ENCODE measurements around the gene EHD1.

Gene EHD1

DNA sequence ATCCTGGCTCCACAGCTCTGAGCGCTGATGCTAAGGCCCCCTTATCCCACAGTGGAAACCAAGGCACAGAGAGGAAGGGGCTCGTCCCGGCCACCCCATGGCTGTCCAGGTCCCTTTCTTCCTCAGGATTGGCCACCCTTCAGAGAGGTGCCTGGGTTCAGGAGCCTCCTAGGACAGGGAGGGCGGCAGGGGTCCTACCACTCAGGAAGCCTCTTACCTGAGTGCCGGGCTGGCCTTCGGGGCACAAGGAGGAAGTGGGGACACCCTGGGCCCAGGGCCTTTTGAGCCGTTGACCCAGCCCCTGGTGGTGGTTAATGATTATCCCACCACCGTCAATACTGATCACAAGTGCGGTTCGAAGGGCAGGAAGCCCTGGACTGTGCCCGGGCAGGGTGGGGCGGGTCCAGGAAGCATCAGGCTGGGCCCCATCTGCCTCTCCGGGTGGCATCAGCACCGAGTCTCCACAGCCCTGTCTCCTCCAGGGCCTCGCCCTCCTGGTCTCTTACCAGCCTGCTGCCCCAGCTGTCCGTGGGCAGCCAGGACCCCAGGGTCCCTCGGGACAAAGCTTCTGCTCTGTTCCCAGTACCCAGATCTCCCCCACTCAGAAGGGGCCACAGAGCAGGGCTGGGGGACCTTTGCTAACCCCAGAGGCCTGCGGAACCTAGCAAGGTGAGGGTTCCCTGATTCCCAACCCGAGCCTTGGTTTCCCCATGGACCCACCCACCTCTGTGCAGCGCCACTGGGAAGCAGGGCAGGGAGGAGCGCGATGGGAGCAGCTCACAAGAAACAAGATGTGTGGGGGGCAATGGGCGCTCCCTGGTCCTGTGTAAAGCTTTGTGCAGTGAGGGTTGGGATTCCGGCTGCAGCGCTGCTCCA lies 15.0 kb upstream of the EHD1 start:
- no peaks in the 10 kb centered on the region for H3K9me3 ChIP-seq (ENCODE audit: insufficient read depth, low read depth, low read length)
- H3K27me3 ChIP-seq (ENCODE audit: insufficient read depth, low read length, poor library complexity, severe bottlenecking) = no peaks in the 10 kb centered on the region
- no peaks in the 10 kb centered on the region for H3F3A ChIP-seq (ENCODE audit: low read depth)
- TF ChIP-seq, protein P1, sequence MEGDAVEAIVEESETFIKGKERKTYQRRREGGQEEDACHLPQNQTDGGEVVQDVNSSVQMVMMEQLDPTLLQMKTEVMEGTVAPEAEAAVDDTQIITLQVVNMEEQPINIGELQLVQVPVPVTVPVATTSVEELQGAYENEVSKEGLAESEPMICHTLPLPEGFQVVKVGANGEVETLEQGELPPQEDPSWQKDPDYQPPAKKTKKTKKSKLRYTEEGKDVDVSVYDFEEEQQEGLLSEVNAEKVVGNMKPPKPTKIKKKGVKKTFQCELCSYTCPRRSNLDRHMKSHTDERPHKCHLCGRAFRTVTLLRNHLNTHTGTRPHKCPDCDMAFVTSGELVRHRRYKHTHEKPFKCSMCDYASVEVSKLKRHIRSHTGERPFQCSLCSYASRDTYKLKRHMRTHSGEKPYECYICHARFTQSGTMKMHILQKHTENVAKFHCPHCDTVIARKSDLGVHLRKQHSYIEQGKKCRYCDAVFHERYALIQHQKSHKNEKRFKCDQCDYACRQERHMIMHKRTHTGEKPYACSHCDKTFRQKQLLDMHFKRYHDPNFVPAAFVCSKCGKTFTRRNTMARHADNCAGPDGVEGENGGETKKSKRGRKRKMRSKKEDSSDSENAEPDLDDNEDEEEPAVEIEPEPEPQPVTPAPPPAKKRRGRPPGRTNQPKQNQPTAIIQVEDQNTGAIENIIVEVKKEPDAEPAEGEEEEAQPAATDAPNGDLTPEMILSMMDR (conservative IDR thresholded peaks at IDR 0.05; ENCODE audit: low read length) = no peak
- no peak for TF ChIP-seq EZH2phosphoT487 (IDR thresholded peaks at IDR 0.05; ENCODE audit: borderline replicate concordance)
- no peak overlapping the region for H3K4me2 ChIP-seq (ENCODE audit: low read depth, low read length, poor library complexity, severe bottlenecking)
- peaks cover under 1% of the 10 kb centered on the region for H3K4me1 ChIP-seq (ENCODE audit: insufficient read depth, low read length, poor library complexity, severe bottlenecking)
- H3K79me2 ChIP-seq (ENCODE audit: insufficient read depth, low read length) = no peaks in the 10 kb centered on the region
- H3K9me2 ChIP-seq (replicated peaks; ENCODE audit: low read depth, low read length) = no peaks in the 10 kb centered on the region
- no peak overlapping the region for H2AFZ ChIP-seq (ENCODE audit: low read length)
- H4K20me1 ChIP-seq (ENCODE audit: insufficient read depth, low read length, poor library complexity, severe bottlenecking) = no peaks in the 10 kb centered on the region
- H3K4me3 ChIP-seq (ENCODE audit: low read length, poor library complexity, severe bottlenecking) = no peak overlapping the region
- H3K9ac ChIP-seq (ENCODE audit: low read depth, low read length, poor library complexity, severe bottlenecking) = peak overlapping the region; percentile 3
- H3K36me3 ChIP-seq (ENCODE audit: insufficient read depth, low read length) = no peaks in the 10 kb centered on the region; the same call in 1 of the 2 replicates

- Histone ChIP-seq H2AFZ (ENCODE audit: low read length) (no peak overlapping the region), H3F3A (ENCODE audit: low read depth) (no peaks in the 10 kb centered on the region), H3K9me2 (replicated peaks; ENCODE audit: low read depth, low read length) (no peaks in the 10 kb centered on the region), H3K27me3 (ENCODE audit: insufficient read depth, low read length, poor library complexity, severe bottlenecking) (no peaks in the 10 kb centered on the region), H3K9me3 (ENCODE audit: insufficient read depth, low read depth, low read length) (no peaks in the 10 kb centered on the region), H3K36me3 (ENCODE audit: insufficient read depth, low read length) (no peaks in the 10 kb centered on the region), H3K4me1 (ENCODE audit: insufficient read depth, low read length, poor library complexity, severe bottlenecking) (peaks cover 6% of the 10 kb centered on the region), H4K20me1 (ENCODE audit: insufficient read depth, low read length, poor library complexity, severe bottlenecking) (no peaks in the 10 kb centered on the region), H3K79me2 (ENCODE audit: insufficient read depth, low read length) (no peaks in the 10 kb centered on the region), H3K4me3 (ENCODE audit: low read length, poor library complexity, severe bottlenecking) (no peak overlapping the region), H3K4me2 (ENCODE audit: low read depth, low read length, poor library complexity, severe bottlenecking) (no peak overlapping the region), H3K9ac (ENCODE audit: low read depth, low read length, poor library complexity, severe bottlenecking) (no peak overlapping the region)
- TF ChIP-seq EZH2phosphoT487 (IDR thresholded peaks at IDR 0.05; ENCODE audit: borderline replicate concordance) = no peak
- TF ChIP-seq, protein P1 (conservative IDR thresholded peaks at IDR 0.05; ENCODE audit: low read length) = no peak
Observed at GRCh38 chr11:64892838-64893193, 14.4 kb upstream of the EHD1 start.

GRCh38 chr11:64892411-64892831 lies 14.0 kb upstream of the EHD1 start:
- Histone ChIP-seq H3K4me1 (ENCODE audit: insufficient read depth, low read length, poor library complexity, severe bottlenecking) (peaks cover 10% of the 10 kb centered on the region), H3K36me3 (ENCODE audit: insufficient read depth, low read length) (no peaks in the 10 kb centered on the region), H3K27me3 (ENCODE audit: insufficient read depth, low read length, poor library complexity, severe bottlenecking) (no peaks in the 10 kb centered on the region), H3K9me2 (replicated peaks; ENCODE audit: low read depth, low read length) (no peaks in the 10 kb centered on the region), H4K20me1 (ENCODE audit: insufficient read depth, low read length, poor library complexity, severe bottlenecking) (no peaks in the 10 kb centered on the region), H3K4me2 (ENCODE audit: low read depth, low read length, poor library complexity, severe bottlenecking) (no peak overlapping the region), H3K9ac (ENCODE audit: low read depth, low read length, poor library complexity, severe bottlenecking) (no peak overlapping the region), H2AFZ (ENCODE audit: low read length) (no peak overlapping the region), H3F3A (ENCODE audit: low read depth) (no peaks in the 10 kb centered on the region), H3K79me2 (ENCODE audit: insufficient read depth, low read length) (no peaks in the 10 kb centered on the region), H3K4me3 (ENCODE audit: low read length, poor library complexity, severe bottlenecking) (no peak overlapping the region), H3K9me3 (ENCODE audit: insufficient read depth, low read depth, low read length) (no peaks in the 10 kb centered on the region)
- TF ChIP-seq, protein P1 (conservative IDR thresholded peaks at IDR 0.05; ENCODE audit: low read length) = no peak
- no peak for TF ChIP-seq EZH2phosphoT487 (IDR thresholded peaks at IDR 0.05; ENCODE audit: borderline replicate concordance)
